Measurements from ENCODE around the gene NAALADL2. TPM values are rescaled to one million over a fixed set of nuclear protein-coding genes. Genes with fewer than 3 reads are reported as not detected.

NAALADL2 gene
- total and polyA plus RNA-seq, 9 of the 15 experiments (the other 6 are each of a cell fraction or from before 2014, with no cell fraction given), result 0.29 to 1.1 (median 0.79) TPM; not detected in 1

GRCh38 chr3:175857666-175858270 lies 998.6 kb downstream of the NAALADL2 start (continued):
- no peak for TF ChIP-seq FOXO4 (CRISPR knock-in tag; IDR thresholded peaks at IDR 0.05)
- no peak for TF ChIP-seq RBM15 (IDR thresholded peaks at IDR 0.05; ENCODE audit: insufficient read depth, low read length)
- no peak for TF ChIP-seq ILF3 (IDR thresholded peaks at IDR 0.05; ENCODE audit: borderline replicate concordance)
- no peak for TF ChIP-seq ARHGAP35 (IDR thresholded peaks at IDR 0.05; ENCODE audit: partially characterized antibody)

Small RNA genes lying within 50 kb of the gene (microRNA-seq; reads per million reads assigned to microRNA genes)
- not detected for gene MIR4789 (ENCODE audit: borderline microRNAs expressed)

Small RNA genes lying within 50 kb of the gene (small RNA-seq; reads per million reads assigned to genes)
- gene MIR4789, result not detected
- not detected for gene RNU4-91P
- not detected for gene RNU6-1233P
- not detected for gene RNU6-1317P
